HepG2 (cell line): ENCODE results near the gene POFUT2. TPM values are rescaled to one million over a fixed set of nuclear protein-coding genes. Genes with fewer than 3 reads are reported as not detected.

ENCODE experiments used
- ATAC-seq: fragments of 200-7000 bp; cut with Tn5 transposase; 3 replicates; pipeline ENCODE4 v1.9.1; 2020; ENCODE audit warnings: mild to moderate bottlenecking, moderate library complexity
- BruUV-seq: library from RNA; stranded (reverse); fragments of 400-500 nt; replicated peaks from 2 replicates; lab custom pipeline; 2021; lab: Mats Ljungman, UMichigan
- CTCF ChIA-PET: fragments of 300-600 bp; formaldehyde crosslinking; extraction: SDS; loops from one replicate; lab custom pipeline; 2021; ENCODE audit warnings: low total read pairs, inconsistent platforms, low intra/inter-chr PET ratio; lab: Yijun Ruan, JAX
- POLR2A ChIA-PET: fragments of 350-600 bp; sonication (Branson Sonifier 250); formaldehyde crosslinking; loops from one replicate; lab custom pipeline; 2020; ENCODE audit warnings: antibody characterized with exemption, inconsistent platforms; lab: Yijun Ruan, JAX
- DNase-seq: peaks from one replicate; pipeline ENCODE4 v3.0.0-alpha.2; 2015; ENCODE audit warnings: low spot score
- FAIRE-seq: peaks from 3 replicates; lab custom pipeline; 2011; peaks lifted over from hg19 to GRCh38; lab: Jason Lieb, UNC
- H2AFZ ChIP-seq: one replicate; pipeline ENCODE4 v1.6.1; 2011; ENCODE audit warnings: low read length, inconsistent platforms
- H3K27ac ChIP-seq: fragments of 300-600 bp; 3 replicates; pipeline ENCODE4 v1.8.0; 2011; ENCODE audit warnings: mixed run types, mild to moderate bottlenecking, mixed read lengths, low read length, inconsistent platforms; ENCODE audit not compliant: insufficient read depth; ENCODE audit errors: extremely low read length
- H3K27me3 ChIP-seq, 2 experiments: fragments of 200-600 bp in 1 of 2; 2 replicates in 1 of 2; 3 replicates in 1 of 2; pipeline versions ENCODE4 v1.6.0 to v1.8.0; 2011; ENCODE audit warnings: low read length in 2 of 2, mild to moderate bottlenecking in 2 of 2, moderate library complexity in 2 of 2, inconsistent platforms in 1 of 2; ENCODE audit not compliant: insufficient read depth in 2 of 2, control insufficient read depth in 1 of 2
- H3K36me3 ChIP-seq, 2 experiments: fragments of 200-600 bp in 1 of 2; replicated peaks in 1 of 2; 2 replicates in 1 of 2; 3 replicates in 1 of 2; pipeline versions ENCODE4 v1.5.1 to v1.8.0; 2011; ENCODE audit warnings: low read length in 2 of 2, inconsistent platforms in 1 of 2; ENCODE audit not compliant: insufficient read depth in 2 of 2, control insufficient read depth in 1 of 2
- H3K4me1 ChIP-seq: 2 replicates; pipeline ENCODE4 v1.5.1; 2012; ENCODE audit warnings: low read length, inconsistent platforms; ENCODE audit not compliant: insufficient read depth
- H3K4me2 ChIP-seq: 2 replicates; pipeline ENCODE4 v1.6.0; 2011; ENCODE audit warnings: low read depth, low read length, inconsistent platforms
- H3K4me3 ChIP-seq, 3 experiments: fragments of 200-600 bp in 1 of 3; sonication (generic), shearing (Covaris generic) in 1 of 3; replicated peaks in 1 of 3; 2 replicates each; pipeline ENCODE4 v1.5.1; 2011 to 2016; ENCODE audit warnings: low read length in 3 of 3, inconsistent platforms in 2 of 3, low read depth in 2 of 3, mild to moderate bottlenecking in 2 of 3, control low read depth in 1 of 3, mixed read lengths in 1 of 3; ENCODE audit not compliant: insufficient read depth in 1 of 3
- H3K79me2 ChIP-seq: one replicate; pipeline ENCODE4 v1.6.1; 2011; ENCODE audit warnings: low read length, inconsistent platforms; ENCODE audit not compliant: insufficient read depth
- H3K9ac ChIP-seq: 2 replicates; pipeline ENCODE4 v1.6.0; 2011; ENCODE audit warnings: mild to moderate bottlenecking, low read depth, low read length, inconsistent platforms; ENCODE audit not compliant: insufficient read depth
- H3K9me3 ChIP-seq: 2 replicates; pipeline ENCODE4 v1.5.1; 2012; ENCODE audit warnings: mild to moderate bottlenecking, low read length
- H4K20me1 ChIP-seq: 2 replicates; pipeline ENCODE4 v1.6.0; 2011; ENCODE audit warnings: inconsistent platforms, mild to moderate bottlenecking, low read length, moderate library complexity; ENCODE audit not compliant: insufficient read depth
- FLYWCH1 ChIP-seq: sonication (generic); formaldehyde crosslinking; IDR thresholded peaks from 2 replicates; pipeline ENCODE4 v1.8.1; 2023; ENCODE audit warnings: mild to moderate bottlenecking, missing genetic modification reagents
- HHEX ChIP-seq: IDR thresholded peaks from 2 replicates; pipeline ENCODE4 v1.6.1; 2016; ENCODE audit warnings: control low read depth
- HMG20A ChIP-seq: IDR thresholded peaks from 2 replicates; pipeline ENCODE4 v1.6.1; 2016; ENCODE audit warnings: borderline replicate concordance
- RBFOX2 ChIP-seq: fragments of 200-400 bp; formaldehyde crosslinking; IDR thresholded peaks from 2 replicates; pipeline ENCODE4 v1.6.1; 2017; ENCODE audit warnings: low read depth, mild to moderate bottlenecking, low read length
- ZBTB38 ChIP-seq: sonication (generic); formaldehyde crosslinking; IDR thresholded peaks from 2 replicates; pipeline ENCODE4 v1.5.1; 2020; ENCODE audit warnings: mild to moderate bottlenecking, missing genetic modification reagents
- ZSCAN31 ChIP-seq: sonication (generic); formaldehyde crosslinking; IDR thresholded peaks from 2 replicates; pipeline ENCODE4 v1.5.0; 2020; ENCODE audit warnings: low read depth, mild to moderate bottlenecking, missing genetic modification reagents
- WGBS: methylation state at CpG from one replicate; pipeline ENCODE4 v1.1.6; 2017; ENCODE audit warnings: low lambda C conversion rate; 5-methylcytosine and 5-hydroxymethylcytosine counted together
- in situ Hi-C: cut with HindIII; loops from 2 replicates; pipeline ENCODE4 v1.10.0; 2017; ENCODE audit warnings: low pct_unique_long_range_greater_than_20kb; ENCODE audit not compliant: extremely low pct_ligation_motif_present
- intact Hi-C: fragments of 100-400 bp; cut with micrococcal nuclease; formaldehyde crosslinking; loops from one replicate; pipeline ENCODE4 v1.10.0; 2022; ENCODE audit not compliant: unreplicated experiment
- polyA plus RNA-seq, 8 experiments: library from polyadenylated mRNA; depleted of rRNA in 3 of 8; stranded (reverse) in 7 of 8; unstranded in 1 of 8; fragments of >200 nt; fragmentation: Illumina TruSeq in 4 of 8; extraction: Trizol in 4 of 8; gene quantifications; 2 replicates each; pipeline versions ENCODE4 v1.2.1 to v1.2.3, GENCODE V29; 2011 to 2016; ENCODE audit warnings: low read depth in 4 of 8, missing spikeins in 1 of 8, mixed read lengths in 1 of 8; ENCODE audit not compliant: insufficient read depth in 1 of 8
- total RNA-seq, 5 experiments: library from RNA; depleted of rRNA; stranded (reverse); fragments of >200 nt; fragmentation: Illumina TruSeq; extraction: Trizol; gene quantifications; 2 replicates each; pipeline ENCODE4 v1.2.3, GENCODE V29; 2016; ENCODE audit warnings: low read depth in 1 of 5
- TF ChIP-seq, protein P1 (sequence below): sonication (generic); formaldehyde crosslinking; IDR thresholded peaks from 2 replicates; pipeline ENCODE4 v1.4.0; 2020; ENCODE audit warnings: missing genetic modification reagents

The POFUT2 gene
- total and polyA plus RNA-seq, 2 of the 13 experiments (the other 11 are each of a cell fraction or from before 2014, with no cell fraction given) = 22.8 to 24.0 TPM

DNA sequence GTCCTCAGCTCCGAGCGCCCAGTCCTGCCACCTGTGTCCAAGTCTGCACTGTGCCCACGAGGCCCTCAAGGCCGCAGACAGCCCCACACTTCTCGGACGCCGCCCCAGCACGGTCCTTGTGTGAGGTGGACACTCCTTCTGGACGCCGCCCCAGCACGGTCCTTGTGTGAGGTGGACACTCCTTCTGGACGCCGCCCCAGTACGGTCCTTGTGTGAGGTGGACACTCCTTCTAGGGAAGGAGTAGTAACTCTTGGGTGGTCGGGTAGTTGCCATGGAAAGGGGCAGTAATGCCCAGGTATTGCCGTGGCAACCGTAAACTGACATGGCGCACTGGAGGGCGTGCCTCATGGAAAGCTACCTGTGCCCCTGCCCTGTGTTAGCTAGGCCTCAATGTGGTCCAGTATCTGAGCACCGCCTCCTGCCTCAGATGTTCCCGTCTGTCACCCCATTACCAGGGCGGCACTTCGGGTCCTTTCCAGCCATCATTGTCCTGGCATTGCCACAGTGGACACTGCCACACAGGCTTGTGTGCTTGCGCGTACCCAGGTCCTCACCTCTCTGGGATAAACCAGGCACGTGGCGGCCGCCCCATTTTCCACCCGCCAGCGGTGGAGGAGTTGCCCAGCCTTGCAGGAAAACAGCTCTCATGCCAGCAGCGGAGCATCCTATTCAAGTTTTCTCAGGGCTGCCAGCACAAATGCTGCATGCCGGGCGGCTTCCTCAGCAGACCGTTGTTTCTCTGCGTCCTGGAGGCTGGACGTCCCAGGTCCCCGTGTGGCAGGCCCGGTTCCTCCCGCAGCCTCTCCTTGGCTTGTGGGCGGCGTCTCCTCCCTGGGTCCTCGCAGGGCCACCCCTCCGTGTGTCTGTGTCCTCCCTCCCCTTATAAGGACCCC is 40.8 kb upstream of the POFUT2 start:
- no peak overlapping the region for H2AFZ ChIP-seq
- ATAC-seq = no peak
- peak overlapping the region in 2 of 3 experiments; percentile 56 to 72; a peak in 3 of 6 replicates for H3K4me3 ChIP-seq
- 92% methylated on average over 18 of the region's 43 CpGs for WGBS
- peak overlapping the region; percentile 80 for H3K4me2 ChIP-seq
- no peaks in the 10 kb centered on the region for H4K20me1 ChIP-seq
- no peak overlapping the region for H3K9ac ChIP-seq
- no peak for DNase-seq
- no TSS peak for BruUV-seq
- intact Hi-C loops (no loop called here), in situ Hi-C loops (no loop called here)
- no peaks in the 10 kb centered on the region for H3K36me3 ChIP-seq
- no peaks in the 10 kb centered on the region for H3K79me2 ChIP-seq
- H3K4me1 ChIP-seq = peaks cover 82% of the 10 kb centered on the region
- ChIA-PET CTCF (no interaction called here), POLR2A (interaction anchor here (1.1 to 3.6 kb wide), 8 partner anchors 10 to 144 kb away, joined by 4 to 37 read pairs (median 10); no protein-coding TSS in a partner anchor)
- TF ChIP-seq ZBTB38 (CRISPR knock-in tag) = 0 out of 2 replicates have a peak, but pooled peaks have one; percentile 17
- TF ChIP-seq FLYWCH1 (CRISPR knock-in tag) = no peak
- TF ChIP-seq ZSCAN31 (CRISPR knock-in tag) = no peak
- TF ChIP-seq, protein P1, sequence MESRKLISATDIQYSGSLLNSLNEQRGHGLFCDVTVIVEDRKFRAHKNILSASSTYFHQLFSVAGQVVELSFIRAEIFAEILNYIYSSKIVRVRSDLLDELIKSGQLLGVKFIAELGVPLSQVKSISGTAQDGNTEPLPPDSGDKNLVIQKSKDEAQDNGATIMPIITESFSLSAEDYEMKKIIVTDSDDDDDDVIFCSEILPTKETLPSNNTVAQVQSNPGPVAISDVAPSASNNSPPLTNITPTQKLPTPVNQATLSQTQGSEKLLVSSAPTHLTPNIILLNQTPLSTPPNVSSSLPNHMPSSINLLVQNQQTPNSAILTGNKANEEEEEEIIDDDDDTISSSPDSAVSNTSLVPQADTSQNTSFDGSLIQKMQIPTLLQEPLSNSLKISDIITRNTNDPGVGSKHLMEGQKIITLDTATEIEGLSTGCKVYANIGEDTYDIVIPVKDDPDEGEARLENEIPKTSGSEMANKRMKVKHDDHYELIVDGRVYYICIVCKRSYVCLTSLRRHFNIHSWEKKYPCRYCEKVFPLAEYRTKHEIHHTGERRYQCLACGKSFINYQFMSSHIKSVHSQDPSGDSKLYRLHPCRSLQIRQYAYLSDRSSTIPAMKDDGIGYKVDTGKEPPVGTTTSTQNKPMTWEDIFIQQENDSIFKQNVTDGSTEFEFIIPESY (CRISPR knock-in tag) = peak; percentile 88
- TF ChIP-seq HHEX (CRISPR knock-in tag) = no peak
- TF ChIP-seq RBFOX2 = 0 out of 2 replicates have a peak, but pooled peaks have one; percentile 9
- no peak for TF ChIP-seq HMG20A (CRISPR knock-in tag)
- no peak overlapping the region for H3K27ac ChIP-seq
- H3K27me3 ChIP-seq = no peaks in the 10 kb centered on the region
- no peak for FAIRE-seq
- H3K9me3 ChIP-seq = no peaks in the 10 kb centered on the region
